K562 (cell line): ENCODE results near the gene BCL11A. TPM values are rescaled to one million over a fixed set of nuclear protein-coding genes. Genes with fewer than 3 reads are reported as not detected.
A peak's percentile ranks its signal among the peaks of the same experiment; 100 is the strongest.

Experiments used
- ATAC-seq: fragments of 200-7000 bp; cut with Tn5 transposase; 3 replicates; pipeline ENCODE4 v1.9.1; 2020; ENCODE audit warnings: moderate library complexity
- BruUV-seq: library from RNA; stranded (reverse); fragments of 400-500 nt; replicated peaks from 2 replicates; lab custom pipeline; 2021; lab: Mats Ljungman, UMichigan
- CTCF ChIA-PET: fragments of 300-600 bp; formaldehyde crosslinking; extraction: SDS; loops from one replicate; lab custom pipeline; 2021; ENCODE audit warnings: low intra/inter-chr PET ratio; lab: Yijun Ruan, JAX
- POLR2A ChIA-PET: fragments of 300-600, 350-650 bp; sonication (Branson Sonifier 250); formaldehyde crosslinking; extraction: SDS; loops from one replicate; lab custom pipeline; 2021; ENCODE audit warnings: antibody characterized with exemption, inconsistent platforms; lab: Yijun Ruan, JAX
- DNase-seq, 4 experiments: peaks; one replicate each; pipeline versions ENCODE4 v3.0.0 to v3.0.0-alpha.2; 2011 to 2018; ENCODE audit warnings: low spot score in 3 of 4, mixed read lengths in 3 of 4; ENCODE audit errors: extremely low read depth in 1 of 4
- FAIRE-seq: peaks from 2 replicates; lab custom pipeline; 2011; peaks lifted over from hg19 to GRCh38; lab: Jason Lieb, UNC
- H2AFZ ChIP-seq: 2 replicates; pipeline ENCODE4 v1.6.0; 2011; ENCODE audit warnings: low read depth, low read length, control low read depth, inconsistent platforms
- H3K27ac ChIP-seq: fragments of 200-600 bp; 3 replicates; pipeline ENCODE4 v1.8.0; 2011; ENCODE audit warnings: low read depth, mild to moderate bottlenecking, control low read depth, inconsistent platforms, low read length, moderate library complexity, mixed read lengths; ENCODE audit errors: extremely low read depth
- H3K27me3 ChIP-seq, 2 experiments: fragments of 300-600 bp in 1 of 2; 2 replicates in 1 of 2; 3 replicates in 1 of 2; pipeline versions ENCODE4 v1.6.0 to v1.8.0; 2011; ENCODE audit warnings: inconsistent platforms in 2 of 2, low read length in 2 of 2, mild to moderate bottlenecking in 1 of 2, mixed read lengths in 1 of 2, moderate library complexity in 1 of 2; ENCODE audit not compliant: control insufficient read depth in 2 of 2, insufficient read depth in 2 of 2
- H3K36me3 ChIP-seq: fragments of 300-600 bp; 3 replicates; pipeline ENCODE4 v1.8.0; 2011; ENCODE audit warnings: mild to moderate bottlenecking, low read length, inconsistent platforms; ENCODE audit not compliant: control insufficient read depth, insufficient read depth
- H3K4me1 ChIP-seq, 2 experiments: fragments of 200-600 bp in 1 of 2; replicated peaks in 1 of 2; 2 replicates in 1 of 2; 3 replicates in 1 of 2; pipeline versions ENCODE4 v1.5.1 to v1.8.0; 2011; ENCODE audit warnings: inconsistent platforms in 2 of 2, low read length in 2 of 2, mild to moderate bottlenecking in 1 of 2, mixed read lengths in 1 of 2, moderate library complexity in 1 of 2; ENCODE audit not compliant: control insufficient read depth in 2 of 2, insufficient read depth in 2 of 2
- H3K4me2 ChIP-seq: 2 replicates; pipeline ENCODE4 v1.6.1; 2011; ENCODE audit warnings: low read length, control low read depth, inconsistent platforms, mixed read lengths; ENCODE audit not compliant: insufficient read depth
- H3K4me3 ChIP-seq: fragments of 200-600 bp; sonication (generic), shearing (Covaris generic); 2 replicates; pipeline ENCODE4 v1.5.1; 2016; ENCODE audit warnings: control low read depth, inconsistent platforms
- H3K79me2 ChIP-seq: fragments of 200-600 bp; 3 replicates; pipeline ENCODE4 v1.8.0; 2011; ENCODE audit warnings: low read length, inconsistent platforms; ENCODE audit not compliant: control insufficient read depth, insufficient read depth
- H3K9ac ChIP-seq, 2 experiments: 2 replicates each; pipeline versions ENCODE4 v1.6.0 to v1.6.1; 2011; ENCODE audit warnings: low read depth in 2 of 2, low read length in 2 of 2, control low read depth in 1 of 2, inconsistent platforms in 1 of 2, mild to moderate bottlenecking in 1 of 2, mixed read lengths in 1 of 2; ENCODE audit not compliant: insufficient read depth in 1 of 2
- H3K9me1 ChIP-seq: one replicate; pipeline ENCODE4 v1.6.0; 2011; ENCODE audit warnings: inconsistent platforms, mild to moderate bottlenecking, low read length, moderate library complexity; ENCODE audit not compliant: control insufficient read depth, insufficient read depth
- H3K9me3 ChIP-seq: replicated peaks from 2 replicates; pipeline ENCODE4 v1.5.1; 2011; ENCODE audit warnings: low read depth, low read length, inconsistent platforms; ENCODE audit not compliant: control insufficient read depth, insufficient read depth
- H4K20me1 ChIP-seq: replicated peaks from 2 replicates; pipeline ENCODE4 v1.6.1; 2011; ENCODE audit warnings: low read length, inconsistent platforms, mixed read lengths; ENCODE audit not compliant: control insufficient read depth, insufficient read depth
- IFI16 ChIP-seq: fragments of 250-450 bp; sonication (Bioruptor Pico); IDR thresholded peaks from 2 replicates; pipeline ENCODE4 v2.1.2; 2022; ENCODE audit warnings: mild to moderate bottlenecking, inconsistent platforms
- RFX1 ChIP-seq: fragments of 450-650 bp; IDR thresholded peaks from 2 replicates; pipeline ENCODE4 v1.6.1; 2016; ENCODE audit warnings: mild to moderate bottlenecking, moderate library complexity
- ZFP1 ChIP-seq: fragments of 450-650 bp; formaldehyde crosslinking; IDR thresholded peaks from 2 replicates; pipeline ENCODE4 v1.4.0; 2020; ENCODE audit warnings: mild to moderate bottlenecking, mixed read lengths
- WGBS: fragments of 100-300 bp; shearing (Covaris generic); methylation state at CpG from one replicate; pipeline ENCODE4 v1.1.6; 2016; ENCODE audit warnings: low coverage, mixed read lengths; ENCODE audit not compliant: insufficient coverage; ENCODE audit errors: missing lambda C conversion rate; 5-methylcytosine and 5-hydroxymethylcytosine counted together
- in situ Hi-C: fragments of 300-500 bp; cut with MboI; formaldehyde crosslinking; loops from 4 replicates; pipeline ENCODE4 v1.15.0; 2018; ENCODE audit warnings: inconsistent platforms, mixed read lengths
- intact Hi-C: fragments of 100-400 bp; cut with micrococcal nuclease; formaldehyde crosslinking; loops from 2 replicates; pipeline ENCODE4 v1.14.2; 2022
- polyA plus RNA-seq, 8 experiments: library from polyadenylated mRNA; depleted of rRNA in 4 of 8; stranded (reverse) in 5 of 8; unstranded in 3 of 8; fragments of >200 nt; fragmentation: Nextera tagmentation in 2 of 8; fragmentation: Illumina TruSeq in 1 of 8; extraction: Ambion mirVana in 2 of 8; extraction: Trizol in 1 of 8; gene quantifications; 2 replicates each; pipeline versions ENCODE4 v1.2.1 to v1.2.3, GENCODE V29; 2011 to 2014; ENCODE audit warnings: inconsistent platforms in 1 of 8, missing spikeins in 1 of 8
- total RNA-seq, 7 experiments: library from RNA; depleted of rRNA in 6 of 7; stranded (reverse); fragments of >200 nt in 6 of 7; fragmentation: Illumina TruSeq in 2 of 7; extraction: Trizol in 2 of 7; gene quantifications; 2 replicates each; pipeline versions ENCODE4 v1.2.1 to v1.2.3, GENCODE V29; 2011 to 2021; ENCODE audit warnings: low replicate concordance in 1 of 7

BCL11A gene
- total and polyA plus RNA-seq, 9 of the 15 experiments (the other 6 are each of a cell fraction or from before 2014, with no cell fraction given), result 0.13 TPM; not detected in 8

GRCh38 chr2:60453301-60453700 is 100.2 kb downstream of the BCL11A start:
- in situ Hi-C loops (no loop called here), intact Hi-C loops (no loop called here)
- H3K4me1 ChIP-seq, result peaks cover 0 to 3% of the 10 kb centered on the region in 2 experiments; a peak in 1 of 5 replicates
- peaks cover 0 to 6% of the 10 kb centered on the region in 2 experiments; a peak in 3 of 5 replicates for H3K27me3 ChIP-seq
- FAIRE-seq, result no peak
- no peaks in the 10 kb centered on the region for H3K9me3 ChIP-seq
- TF ChIP-seq IFI16, result no peak
- TF ChIP-seq RFX1, result peak; percentile 61
- no peak overlapping the region; a peak in 1 of 4 replicates for H3K9ac ChIP-seq
- H3K9me1 ChIP-seq, result no peaks in the 10 kb centered on the region
- 0% methylated on average over 10 of the region's 16 CpGs for WGBS
- no peak for DNase-seq
- no peaks in the 10 kb centered on the region for H4K20me1 ChIP-seq
- no peak overlapping the region for H2AFZ ChIP-seq
- no peak overlapping the region for H3K27ac ChIP-seq
- CTCF ChIA-PET, result no interaction called here
- no peak overlapping the region for H3K4me3 ChIP-seq
- no peak overlapping the region for H3K4me2 ChIP-seq
- H3K79me2 ChIP-seq, result no peaks in the 10 kb centered on the region
- no TSS peak for BruUV-seq
- no peak for ATAC-seq
- POLR2A ChIA-PET, result no interaction called here
- H3K36me3 ChIP-seq, result no peaks in the 10 kb centered on the region

DNA sequence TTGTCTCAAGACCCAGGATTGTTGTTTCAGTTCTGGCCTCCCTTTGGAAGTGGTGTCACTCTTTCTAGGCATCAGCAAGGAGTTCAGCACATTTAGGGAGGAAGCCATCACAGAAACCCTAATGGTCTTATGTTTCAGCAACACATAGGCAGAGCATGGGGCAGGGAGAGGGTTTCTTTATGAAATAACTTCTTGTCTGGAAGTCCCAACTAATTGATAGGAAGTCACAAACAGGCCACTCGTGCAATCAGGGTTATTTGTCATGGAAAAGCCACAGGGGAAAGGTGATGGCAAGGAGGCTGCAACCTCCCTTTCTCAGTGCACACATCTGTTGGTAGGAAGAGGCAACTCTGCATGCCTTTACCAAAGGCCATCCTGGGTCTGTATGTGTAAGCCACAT is 103.0 kb downstream of the BCL11A start:
- 0% methylated on average over 1 of the region's 1 CpG for WGBS
- no peaks in the 10 kb centered on the region for H3K79me2 ChIP-seq
- H3K27ac ChIP-seq, result no peak overlapping the region
- H4K20me1 ChIP-seq, result no peaks in the 10 kb centered on the region
- intact Hi-C loops, result no loop called here
- BruUV-seq, result no TSS peak
- H3K27me3 ChIP-seq, result peaks cover 0 to 6% of the 10 kb centered on the region in 2 experiments; a peak in 3 of 5 replicates
- CTCF ChIA-PET, result no interaction called here
- H3K36me3 ChIP-seq, result no peaks in the 10 kb centered on the region
- POLR2A ChIA-PET, result no interaction called here
- no peak overlapping the region for H3K4me3 ChIP-seq
- DNase-seq (no peak), ATAC-seq (no peak), FAIRE-seq (no peak)
- no peak overlapping the region for H2AFZ ChIP-seq
- H3K4me1 ChIP-seq, result peaks cover 0 to 3% of the 10 kb centered on the region in 2 experiments; a peak in 1 of 5 replicates
- H3K9me3 ChIP-seq, result no peaks in the 10 kb centered on the region
- no peak for TF ChIP-seq ZFP1 (CRISPR knock-in tag)
- H3K9me1 ChIP-seq, result no peaks in the 10 kb centered on the region
- no peak overlapping the region for H3K9ac ChIP-seq
- in situ Hi-C loops, result no loop called here
- H3K4me2 ChIP-seq, result no peak overlapping the region
